Cardiac septum (tissue), 1 donor: ENCODE data around the gene FGD5. TPM values are rescaled to one million over a fixed set of nuclear protein-coding genes. Genes with fewer than 3 reads are reported as not detected.
"Not testable (repeated sequence)": the region's sequence is repeated elsewhere in the genome, so short reads cannot be mapped to it uniquely, and the experiment has no call there.

Source experiments
- DNase-seq: peaks from one replicate; pipeline ENCODE4 v3.0.0-alpha.2; 2020; ENCODE audit warnings: low spot score
- intact Hi-C: fragments of 100-400 bp; cut with DNase I; formaldehyde crosslinking; loops from one replicate; pipeline ENCODE4 v1.14.0; 2022
- total RNA-seq: library from RNA; stranded (reverse); fragmentation: NEBNext Ultra II Directional; extraction: Animal tissue kit (Norgen Biotek cat#: 25700); gene quantifications from one replicate; pipeline ENCODE4 v1.2.1, GENCODE V29; 2021
- donor health status: DM: no; HTN: no; CAD: no.

FGD5 gene
- total RNA-seq, 1 donor from 2014 or later = 15.6 TPM

DNA sequence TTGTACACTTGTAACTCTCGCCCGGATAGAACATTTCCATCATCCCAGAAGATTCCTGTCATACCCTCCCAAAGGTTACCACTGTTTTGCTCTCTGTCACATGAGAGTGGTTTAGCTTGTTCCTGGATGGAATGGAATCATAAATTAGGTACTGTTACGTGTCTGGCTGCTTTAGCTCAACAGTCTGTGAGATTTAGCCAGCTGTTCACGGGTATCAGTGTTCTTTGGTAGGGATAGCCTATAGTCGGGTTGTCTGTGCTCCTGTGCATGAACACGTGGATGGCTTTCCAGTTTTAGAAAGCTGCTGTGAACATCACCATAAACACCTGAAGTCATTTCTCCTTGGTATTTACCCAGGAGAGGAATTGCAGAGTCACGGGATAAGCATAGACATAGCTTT is 70.4 kb downstream of the FGD5 start:
- DNase-seq = no peak
- intact Hi-C loops = no loop called here

DNA sequence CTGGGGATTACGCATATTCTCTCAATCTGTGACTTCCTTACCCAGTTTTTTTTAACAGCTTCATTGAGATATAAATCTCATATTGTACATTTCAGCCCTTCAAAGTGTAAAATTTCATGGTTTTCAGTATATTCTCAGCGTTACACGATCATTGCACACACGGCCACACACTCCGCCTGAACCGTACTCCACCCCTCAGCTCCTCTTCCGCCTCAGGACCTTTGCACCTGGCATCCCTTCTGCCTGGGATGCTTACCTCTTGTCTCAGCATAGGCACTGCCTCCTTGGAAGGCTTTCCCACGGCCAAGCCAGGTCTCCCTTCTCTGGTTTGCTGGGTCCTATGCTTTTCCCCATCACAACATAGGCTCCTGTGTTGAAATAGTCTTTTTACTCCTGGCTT is 71.2 kb downstream of the FGD5 start:
- intact Hi-C loops = no loop called here
- no peak for DNase-seq

DNA sequence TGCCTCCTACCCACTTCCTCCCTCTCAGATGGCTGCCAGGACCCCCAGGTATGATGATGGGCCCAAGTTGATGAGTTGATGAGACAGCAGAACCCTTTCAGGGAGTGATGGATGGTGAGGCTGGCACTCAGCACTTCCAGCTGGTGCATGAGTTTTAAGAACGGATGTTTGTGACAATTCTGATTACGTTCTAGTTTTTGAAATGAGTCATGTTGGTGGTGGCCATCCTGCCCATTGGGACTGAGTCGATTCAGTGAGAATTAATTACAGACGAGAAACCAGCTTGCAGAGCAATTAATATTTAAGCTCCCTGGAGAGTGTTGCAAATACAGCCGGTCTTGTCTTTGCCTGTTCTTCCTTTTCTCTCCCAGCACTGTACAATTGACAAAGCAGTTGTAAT is 71.7 kb downstream of the FGD5 start:
- intact Hi-C loops = no loop called here
- DNase-seq = no peak

DNA sequence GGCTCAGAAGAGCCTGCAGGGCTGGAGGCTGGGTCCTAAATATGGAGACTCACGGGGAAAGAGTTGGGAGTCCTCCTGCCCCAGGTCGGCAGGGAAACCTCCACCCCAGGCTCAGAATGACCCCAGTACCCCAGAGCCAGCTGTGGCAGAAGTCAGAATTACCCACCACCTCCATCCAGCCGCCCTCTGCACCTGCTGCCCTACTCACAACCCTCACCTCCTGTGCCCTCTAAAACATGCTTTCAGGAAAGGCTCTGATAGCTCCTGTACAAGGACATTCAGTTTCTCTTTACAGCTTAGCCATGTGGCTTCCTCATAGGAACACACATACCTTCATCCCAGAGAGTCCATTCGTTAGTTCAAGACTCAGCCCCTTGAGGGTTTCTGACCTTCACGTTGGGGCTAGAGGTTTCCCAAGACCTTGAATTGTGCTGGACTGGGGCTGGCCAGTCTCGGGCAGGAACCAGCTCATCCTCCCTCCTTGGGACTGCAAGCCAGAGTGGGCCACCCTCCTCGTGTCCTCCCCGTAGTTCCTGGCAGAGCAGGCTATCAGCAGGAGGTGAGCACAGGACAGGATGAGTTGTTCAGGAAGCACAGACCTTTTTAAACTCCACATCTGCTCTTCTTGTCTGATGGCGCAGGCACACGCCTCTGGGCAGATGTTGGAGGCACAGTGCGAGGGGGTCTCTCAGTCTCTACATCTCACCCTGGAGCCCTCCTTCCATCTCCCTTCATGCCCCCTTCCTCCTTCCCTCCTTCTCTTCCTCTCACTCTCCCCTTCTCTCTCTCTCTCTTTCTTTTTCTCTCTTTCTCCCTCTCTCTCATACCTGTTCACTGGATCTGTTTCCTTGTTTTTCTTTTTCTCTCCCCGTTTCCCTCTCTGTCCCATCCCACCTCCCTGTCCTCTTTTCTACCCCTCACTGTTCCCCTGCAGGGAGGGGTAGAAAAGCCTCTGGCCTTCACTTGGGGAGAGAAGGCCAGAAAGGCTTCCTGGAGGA is 72.7 kb downstream of the FGD5 start:
- no peak for DNase-seq
- intact Hi-C loops = no loop called here

DNA sequence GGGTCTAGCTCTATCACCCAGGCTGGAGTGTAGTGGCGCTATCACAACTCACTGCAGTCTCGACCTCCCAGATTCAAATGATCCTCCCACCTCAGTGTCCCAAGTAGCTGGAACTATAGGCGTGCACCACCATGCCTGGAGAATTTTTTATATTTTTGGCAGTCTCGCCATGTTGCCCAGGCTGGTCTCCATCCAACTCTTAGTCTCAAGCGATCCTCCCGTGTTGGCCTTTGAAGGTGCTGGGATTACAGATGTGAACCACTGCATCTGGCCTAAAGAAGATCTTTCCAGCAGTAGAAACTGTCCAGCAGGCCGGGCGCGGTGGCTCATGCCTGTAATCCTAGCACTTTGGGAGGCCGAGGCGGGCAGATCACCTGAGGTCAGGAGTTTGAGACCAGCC is 73.5 kb downstream of the FGD5 start:
- intact Hi-C loops = no loop called here
- DNase-seq = no peak

DNA sequence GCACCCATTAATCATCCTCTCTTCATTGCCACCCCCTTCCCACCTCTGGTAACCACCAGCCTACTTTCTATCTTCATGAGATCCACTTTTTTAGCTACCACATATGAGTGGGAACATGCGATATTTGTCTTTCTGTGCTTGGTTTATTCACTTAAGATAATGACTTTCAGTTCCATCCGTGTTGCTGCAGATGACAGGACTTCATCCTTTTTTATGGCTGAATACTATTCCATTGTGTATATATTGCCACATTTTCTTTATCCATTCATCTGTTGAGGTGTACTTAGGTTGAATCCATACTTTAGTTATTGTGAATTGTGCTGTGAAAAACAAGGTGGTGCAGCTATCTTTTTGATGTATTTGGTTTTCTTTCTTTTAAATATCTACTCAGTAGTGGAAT is 75.3 kb downstream of the FGD5 start:
- intact Hi-C loops = no loop called here
- DNase-seq = no peak

DNA sequence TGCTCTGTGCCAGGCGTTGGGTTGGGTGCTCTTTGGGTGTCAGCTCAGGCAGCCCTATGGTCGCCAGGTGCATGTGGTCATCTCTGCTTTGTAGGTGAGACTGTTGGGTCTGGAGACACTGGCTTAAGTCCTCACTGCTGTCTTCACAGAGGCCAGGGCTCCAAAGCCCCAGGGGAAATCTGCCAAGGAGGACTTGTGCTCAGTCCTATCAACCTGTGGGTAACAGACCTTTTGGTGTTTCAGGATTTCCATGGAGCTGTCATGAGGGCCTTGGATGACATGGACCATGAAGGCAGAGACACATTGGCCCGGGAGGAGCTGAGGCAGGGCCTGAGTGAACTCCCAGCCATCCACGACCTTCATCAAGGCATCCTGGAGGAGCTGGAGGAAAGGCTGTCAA is 78.5 kb downstream of the FGD5 start:
- intact Hi-C loops = no loop called here
- DNase-seq = no peak

DNA sequence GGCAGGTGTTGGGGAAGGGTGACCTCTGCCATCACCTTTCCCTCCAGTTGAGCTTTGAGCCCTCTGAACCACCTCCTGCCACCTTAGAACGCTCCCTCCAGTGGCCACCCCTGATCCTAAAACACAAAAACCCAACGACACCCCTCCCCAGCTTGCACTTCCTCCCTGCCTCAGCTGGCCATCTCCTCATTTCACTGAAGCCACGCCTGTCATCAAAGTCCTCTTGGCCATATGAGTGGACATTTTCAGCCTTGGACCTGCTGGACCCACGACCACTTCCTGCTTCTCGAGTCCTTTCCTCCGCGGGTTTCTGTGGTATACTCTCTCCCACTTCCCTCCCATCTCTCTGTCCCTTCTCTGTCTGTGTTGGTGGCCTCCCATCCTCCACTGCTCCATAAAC is 80.2 kb downstream of the FGD5 start:
- intact Hi-C loops = no loop called here
- no peak for DNase-seq

DNA sequence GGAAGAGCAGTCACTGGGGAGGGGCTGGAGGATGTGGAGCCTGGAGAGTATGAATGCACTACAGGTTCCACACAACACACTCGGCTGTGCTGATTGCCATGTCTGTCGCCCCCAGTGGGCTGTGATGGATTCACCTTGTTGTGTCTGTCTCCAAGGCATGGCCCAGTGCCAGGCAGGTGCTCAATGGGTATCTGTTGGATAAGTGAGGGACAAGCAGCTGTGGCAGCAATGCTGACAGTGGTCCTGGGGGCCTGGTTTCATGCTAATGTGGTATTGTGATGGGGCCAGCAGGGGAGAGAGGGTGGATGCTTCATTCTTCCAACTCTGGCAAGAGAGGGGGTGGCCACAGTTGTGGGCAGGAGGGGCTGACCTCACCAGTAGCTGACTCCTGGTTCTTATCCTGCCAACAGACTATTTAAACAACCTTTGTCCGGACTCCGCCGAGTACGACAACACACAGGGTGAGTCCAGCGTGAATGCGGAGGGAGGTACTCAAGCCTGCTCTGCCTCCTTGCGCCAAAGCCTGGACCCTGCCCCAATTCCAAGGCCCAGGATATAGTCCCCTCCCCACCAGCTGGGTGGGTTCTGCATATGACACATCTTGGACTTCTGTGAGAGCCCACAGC is 81.3 kb downstream of the FGD5 start:
- intact Hi-C loops = no loop called here
- no peak for DNase-seq

DNA sequence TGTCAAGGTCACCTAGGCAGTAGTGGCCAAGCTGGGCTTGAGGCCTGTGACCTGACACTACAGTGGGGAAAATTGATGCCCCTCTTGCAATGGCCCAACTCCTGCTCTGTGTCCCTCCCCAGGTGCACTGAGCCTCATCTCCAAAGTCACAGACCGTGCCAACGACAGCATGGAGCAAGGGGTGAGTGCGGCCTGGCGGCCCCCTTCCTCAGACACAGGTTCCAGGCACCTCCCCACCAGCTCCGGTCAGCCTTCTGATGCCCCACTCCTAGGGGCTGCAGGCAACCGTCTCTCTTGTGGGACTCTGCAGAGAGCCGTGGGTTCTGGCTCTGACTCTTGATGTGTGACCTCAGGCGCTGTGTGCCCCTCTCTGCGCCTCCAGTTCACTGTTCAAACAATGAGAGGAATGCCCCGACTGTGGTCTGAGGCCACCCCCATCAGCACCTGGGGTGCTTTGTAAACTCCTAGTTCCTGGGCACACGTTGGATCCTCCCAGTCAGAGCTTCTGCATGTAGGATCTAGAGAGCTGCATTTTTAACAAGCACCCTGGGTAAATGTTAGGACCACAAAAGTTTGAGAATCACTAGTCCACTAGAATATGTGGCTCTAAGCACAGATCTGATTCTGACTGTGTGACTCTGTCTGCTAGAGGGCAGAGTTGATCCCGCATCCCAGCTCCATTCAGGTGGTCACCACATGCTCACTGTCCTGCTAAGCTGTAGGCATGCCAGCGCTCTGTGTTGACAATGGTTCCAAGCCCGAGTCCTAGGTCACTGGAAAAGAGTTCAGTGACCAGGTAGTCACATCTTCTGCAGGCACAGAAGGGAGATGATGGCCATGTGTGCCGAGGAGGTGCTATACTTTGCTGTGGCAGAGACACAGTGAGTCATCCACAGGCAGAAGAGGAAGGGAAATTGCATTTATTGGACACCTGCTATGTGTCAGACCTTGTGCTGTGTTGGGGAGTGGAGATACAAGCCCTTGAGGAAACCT is 82.4 kb downstream of the FGD5 start:
- DNase-seq = no peak
- intact Hi-C loops = no loop called here

DNA sequence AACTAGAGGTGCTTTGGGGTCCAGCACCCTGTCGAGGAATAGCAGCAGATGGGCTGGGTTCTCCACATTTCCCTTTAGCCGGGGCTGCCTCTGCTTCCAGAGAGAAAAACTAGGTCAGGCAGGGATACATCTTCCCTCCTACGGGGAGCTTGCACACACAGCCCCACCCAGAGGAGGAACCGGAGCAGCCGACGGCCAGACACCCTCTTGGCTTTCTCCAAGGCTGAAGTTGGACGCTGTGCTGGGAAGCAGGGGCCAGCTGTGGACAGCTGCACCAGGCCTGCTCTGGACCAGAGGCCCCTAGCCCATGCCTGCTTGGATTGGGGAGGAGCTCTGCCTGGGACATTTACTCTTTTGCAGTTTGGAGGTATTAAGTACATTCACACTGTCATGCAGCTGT is 84.0 kb downstream of the FGD5 start:
- DNase-seq = no peak
- intact Hi-C loops = no loop called here

DNA sequence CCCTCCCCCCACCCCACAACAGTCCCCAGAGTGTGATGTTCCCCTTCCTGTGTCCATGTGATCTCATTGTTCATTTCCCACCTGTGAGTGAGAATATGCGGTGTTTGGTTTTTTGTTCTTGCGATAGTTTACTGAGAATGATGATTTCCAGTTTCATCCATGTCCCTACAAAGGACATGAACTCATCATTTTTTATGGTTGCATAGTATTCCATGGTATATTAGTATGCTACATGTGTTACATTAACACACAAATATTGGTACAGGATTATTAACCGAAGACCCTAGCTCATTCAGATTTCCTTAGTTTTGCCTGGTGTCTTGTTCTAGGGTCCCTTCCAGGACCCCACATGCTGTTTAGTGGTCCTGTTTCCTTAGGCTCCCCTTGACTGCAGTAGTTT is 84.7 kb downstream of the FGD5 start:
- DNase-seq, intact Hi-C loops: not testable (repeated sequence)

DNA sequence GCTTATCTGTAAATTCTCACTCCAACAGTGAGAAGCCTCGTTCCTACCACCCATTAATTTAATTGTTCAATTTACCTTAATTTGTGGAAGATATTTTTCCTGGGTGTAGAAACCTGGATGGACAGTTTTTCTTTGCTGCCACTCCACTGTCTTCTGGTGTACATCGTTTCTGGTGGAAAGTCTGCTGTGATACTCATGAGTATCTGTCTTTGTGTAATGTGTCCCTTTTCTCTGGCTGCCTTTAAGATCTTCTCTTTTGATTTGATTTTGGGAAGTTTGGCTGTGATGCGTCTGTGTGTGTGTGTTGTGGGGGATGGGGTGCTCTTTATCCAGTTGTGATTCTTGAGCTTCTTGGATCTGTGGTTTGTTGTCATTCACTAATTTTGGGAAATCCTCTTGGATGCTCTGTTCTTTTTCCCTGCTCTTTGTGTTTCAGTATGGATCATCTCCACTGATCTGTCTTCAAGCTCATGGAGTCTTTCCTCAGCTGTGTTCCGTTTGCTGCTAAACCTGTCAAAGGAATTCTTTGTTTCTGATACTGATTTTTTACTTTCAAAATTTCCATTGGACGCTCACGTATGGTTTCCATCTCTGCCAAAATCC is 86.4 kb downstream of the FGD5 start:
- intact Hi-C loops = loop anchor here (5.0 kb wide), 2 partner anchors 58 to 93 kb away; no protein-coding TSS in a partner anchor
- no peak for DNase-seq

DNA sequence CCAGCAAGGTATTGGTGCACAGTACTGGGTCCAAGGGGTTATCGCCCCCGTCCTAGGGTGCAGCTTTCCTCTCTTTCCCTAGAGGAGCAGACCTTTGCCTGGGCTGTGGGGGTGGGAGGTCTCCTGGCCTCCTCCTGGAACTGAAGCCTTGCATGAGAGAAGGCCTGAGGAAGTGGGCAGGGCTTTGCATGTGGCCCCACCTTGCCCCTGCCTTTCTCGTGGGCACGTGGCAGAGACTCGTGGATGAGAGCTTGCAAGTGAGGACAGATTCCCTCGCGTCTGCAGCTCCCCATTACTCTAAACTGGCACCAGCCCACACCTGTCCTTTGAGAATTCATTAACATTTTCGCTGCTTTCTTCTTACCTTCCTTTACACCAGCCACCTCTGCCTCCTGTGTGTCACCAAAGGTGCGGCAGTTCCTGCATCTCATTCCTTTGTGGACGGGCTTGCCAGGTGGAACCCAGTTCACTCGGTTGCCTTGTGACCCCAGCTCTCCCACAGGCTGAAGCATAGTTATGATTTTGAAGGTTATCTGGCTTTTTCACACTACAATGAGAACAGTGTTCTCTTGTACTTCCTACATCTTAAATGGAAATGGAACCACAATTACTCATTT is 87.7 kb downstream of the FGD5 start:
- DNase-seq = no peak
- intact Hi-C loops = loop anchor here (5.0 kb wide), 2 partner anchors 59 to 94 kb away; no protein-coding TSS in a partner anchor

DNA sequence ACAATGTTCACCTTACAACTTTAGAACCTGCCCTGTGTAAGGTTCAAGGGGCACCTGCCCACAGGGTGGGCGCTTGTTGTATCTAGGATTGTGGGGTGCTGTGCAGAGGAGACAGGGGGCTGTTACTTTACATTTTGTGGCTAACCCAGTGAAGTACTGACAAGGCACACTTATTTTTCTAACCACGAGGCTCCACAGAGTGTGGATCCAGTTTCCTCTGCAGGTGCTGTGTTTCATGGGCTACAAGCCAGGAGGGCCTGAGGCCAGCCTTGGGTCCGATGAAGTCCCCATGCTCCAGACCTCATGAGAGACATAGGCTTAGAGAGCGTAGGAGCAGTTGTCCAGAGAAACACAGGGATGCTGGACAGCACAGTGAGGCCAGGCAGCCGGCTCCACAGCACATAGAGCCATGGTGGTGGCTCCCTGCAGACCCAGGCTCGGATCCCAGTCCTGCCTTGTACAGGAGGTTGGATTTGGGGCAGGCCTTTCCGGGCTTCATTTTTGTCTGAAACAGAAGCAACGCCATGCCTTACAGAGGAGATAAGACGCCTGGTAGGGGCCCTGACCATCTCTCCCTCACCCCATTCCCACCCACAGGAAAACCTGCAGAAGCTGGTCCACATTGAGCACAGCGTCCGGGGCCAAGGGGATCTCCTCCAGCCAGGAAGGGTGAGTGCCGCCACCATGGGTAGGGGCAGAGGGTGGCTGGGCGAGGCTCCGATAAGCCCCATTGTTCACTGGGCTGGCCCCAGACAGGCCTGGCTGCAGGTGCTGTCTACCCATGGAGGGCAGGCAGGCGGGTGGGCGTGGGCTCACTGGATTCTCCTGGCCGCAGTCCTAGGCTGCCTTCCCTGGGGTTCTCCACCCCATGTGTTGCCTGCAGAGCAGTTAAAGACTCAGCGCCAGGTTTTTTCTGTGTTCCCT is 88.5 kb downstream of the FGD5 start:
- DNase-seq = no peak
- intact Hi-C loops = loop anchor here (5.0 kb wide), 2 partner anchors 60 to 95 kb away; no protein-coding TSS in a partner anchor

DNA sequence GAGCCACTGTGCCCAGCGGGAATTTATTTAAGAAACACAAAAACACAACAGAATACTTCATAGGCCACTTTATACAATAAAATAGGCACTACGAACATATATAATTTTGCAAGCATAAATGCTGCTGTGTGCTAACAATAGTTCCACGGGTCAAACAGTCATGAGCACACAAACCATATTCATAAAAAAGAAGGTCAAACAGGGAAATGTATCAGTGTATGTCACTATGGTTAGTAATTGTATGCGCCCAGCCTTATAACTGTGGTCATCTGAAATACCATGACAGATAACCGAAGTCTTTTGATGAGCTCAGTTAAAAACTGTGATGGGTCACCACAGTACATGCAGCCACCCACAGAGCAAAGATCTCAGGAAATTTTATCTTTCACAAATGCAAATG is 90.5 kb downstream of the FGD5 start:
- no peak for DNase-seq
- intact Hi-C loops = loop anchor here (5.0 kb wide), 2 partner anchors 62 to 97 kb away; no protein-coding TSS in a partner anchor

DNA sequence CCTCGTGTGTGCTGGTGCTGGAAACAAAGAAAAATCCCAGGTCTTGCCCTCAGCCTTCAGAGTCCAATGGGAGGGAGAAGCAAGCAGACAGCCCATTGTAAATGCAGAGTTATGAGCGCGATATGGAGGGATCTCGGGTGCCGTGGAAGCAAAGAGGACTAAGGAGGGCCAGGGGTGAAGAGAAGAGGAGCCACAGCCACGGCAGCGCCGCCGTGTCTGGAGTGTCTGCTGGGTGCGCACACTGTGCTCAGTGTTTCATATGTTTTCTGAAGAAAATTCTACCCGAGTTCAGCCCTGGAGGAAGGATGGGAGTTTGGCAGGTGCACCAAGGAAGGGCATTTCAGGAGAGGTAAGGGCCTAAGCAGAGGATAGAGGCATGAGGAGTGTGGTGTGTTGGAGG is 92.9 kb downstream of the FGD5 start:
- no peak for DNase-seq
- intact Hi-C loops = no loop called here
